MM.1S (cell line): ENCODE results near the gene EXOC2.
"Not testable (repeated sequence)": the region's sequence is repeated elsewhere in the genome, so short reads cannot be mapped to it uniquely, and the experiment has no call there.

ENCODE experiments used
- EZH2 ChIP-seq: fragments of 300-600 bp; sonication (generic); optimal IDR thresholded peaks from 2 replicates; pipeline ENCODE3; 2017; ENCODE audit warnings: low read depth, mild to moderate bottlenecking, antibody characterized with exemption, low read length, mixed read lengths
- EZH2phosphoT487 ChIP-seq: fragments of 300-600 bp; sonication (generic); IDR thresholded peaks from 2 replicates; pipeline ENCODE4 v1.6.1; 2018; ENCODE audit warnings: antibody characterized with exemption, low read length
- TF ChIP-seq, protein P1 (sequence below): fragments of 300-600 bp; sonication (generic); IDR thresholded peaks from 2 replicates; pipeline ENCODE4 v1.5.1; 2016; ENCODE audit warnings: antibody characterized with exemption, low read length, mixed read lengths

DNA sequence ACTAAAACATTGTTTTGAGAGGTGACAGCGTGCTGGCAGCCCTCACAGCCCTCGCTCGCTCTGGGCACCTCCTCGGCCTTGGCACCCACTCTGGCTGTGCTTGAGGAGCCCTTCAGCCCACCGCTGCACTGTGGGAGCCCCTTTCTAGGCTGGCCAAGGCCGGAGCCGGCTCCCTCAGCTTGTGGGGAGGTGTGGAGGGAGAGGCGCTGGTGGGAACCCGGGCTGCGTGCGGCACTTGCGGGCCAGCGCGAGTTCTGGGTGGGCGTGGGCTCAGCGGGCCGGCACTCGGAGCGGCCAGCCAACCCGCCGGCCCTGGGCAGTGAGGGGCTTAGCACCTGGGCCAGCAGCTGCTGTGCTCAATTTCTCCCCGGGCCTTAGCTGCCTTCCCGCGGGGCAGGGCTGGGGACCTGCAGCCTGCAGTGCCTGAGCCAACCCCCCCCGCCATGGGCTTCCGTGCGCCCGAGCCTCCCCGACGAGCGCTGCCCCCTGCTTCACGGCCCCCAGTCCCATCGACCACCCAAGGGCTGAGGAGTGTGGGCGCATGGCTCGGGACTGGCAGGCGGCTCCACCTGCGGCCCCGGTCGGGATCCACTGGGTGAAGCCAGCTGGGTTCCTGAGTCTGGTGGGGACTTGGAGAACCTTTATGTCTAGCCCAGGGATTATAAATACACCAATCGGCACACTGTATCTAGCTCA is 1.6 kb upstream of the EXOC2 start:
- TF ChIP-seq EZH2, EZH2phosphoT487: not testable (repeated sequence)
- TF ChIP-seq, protein P1, sequence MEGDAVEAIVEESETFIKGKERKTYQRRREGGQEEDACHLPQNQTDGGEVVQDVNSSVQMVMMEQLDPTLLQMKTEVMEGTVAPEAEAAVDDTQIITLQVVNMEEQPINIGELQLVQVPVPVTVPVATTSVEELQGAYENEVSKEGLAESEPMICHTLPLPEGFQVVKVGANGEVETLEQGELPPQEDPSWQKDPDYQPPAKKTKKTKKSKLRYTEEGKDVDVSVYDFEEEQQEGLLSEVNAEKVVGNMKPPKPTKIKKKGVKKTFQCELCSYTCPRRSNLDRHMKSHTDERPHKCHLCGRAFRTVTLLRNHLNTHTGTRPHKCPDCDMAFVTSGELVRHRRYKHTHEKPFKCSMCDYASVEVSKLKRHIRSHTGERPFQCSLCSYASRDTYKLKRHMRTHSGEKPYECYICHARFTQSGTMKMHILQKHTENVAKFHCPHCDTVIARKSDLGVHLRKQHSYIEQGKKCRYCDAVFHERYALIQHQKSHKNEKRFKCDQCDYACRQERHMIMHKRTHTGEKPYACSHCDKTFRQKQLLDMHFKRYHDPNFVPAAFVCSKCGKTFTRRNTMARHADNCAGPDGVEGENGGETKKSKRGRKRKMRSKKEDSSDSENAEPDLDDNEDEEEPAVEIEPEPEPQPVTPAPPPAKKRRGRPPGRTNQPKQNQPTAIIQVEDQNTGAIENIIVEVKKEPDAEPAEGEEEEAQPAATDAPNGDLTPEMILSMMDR, result not testable (repeated sequence)
